ENCODE results near the gene PGBD5. TPM values are rescaled to one million over a fixed set of nuclear protein-coding genes. Genes with fewer than 3 reads are reported as not detected.

The PGBD5 gene
- total and polyA plus RNA-seq, 3 donors from 2014 or later = 14.3 to 28.1 (median 16.0) TPM

- no peaks in the 10 kb centered on the region for H3K36me3 ChIP-seq (ENCODE audit: low read depth, missing control alignments)
- no peak overlapping the region for H3K27ac ChIP-seq
- no peaks in the 10 kb centered on the region for H3K9me3 ChIP-seq
- WGBS, 2 donors = 72 to 91% methylated on average over 8 of the region's 8 CpGs
- TF ChIP-seq, protein P1, sequence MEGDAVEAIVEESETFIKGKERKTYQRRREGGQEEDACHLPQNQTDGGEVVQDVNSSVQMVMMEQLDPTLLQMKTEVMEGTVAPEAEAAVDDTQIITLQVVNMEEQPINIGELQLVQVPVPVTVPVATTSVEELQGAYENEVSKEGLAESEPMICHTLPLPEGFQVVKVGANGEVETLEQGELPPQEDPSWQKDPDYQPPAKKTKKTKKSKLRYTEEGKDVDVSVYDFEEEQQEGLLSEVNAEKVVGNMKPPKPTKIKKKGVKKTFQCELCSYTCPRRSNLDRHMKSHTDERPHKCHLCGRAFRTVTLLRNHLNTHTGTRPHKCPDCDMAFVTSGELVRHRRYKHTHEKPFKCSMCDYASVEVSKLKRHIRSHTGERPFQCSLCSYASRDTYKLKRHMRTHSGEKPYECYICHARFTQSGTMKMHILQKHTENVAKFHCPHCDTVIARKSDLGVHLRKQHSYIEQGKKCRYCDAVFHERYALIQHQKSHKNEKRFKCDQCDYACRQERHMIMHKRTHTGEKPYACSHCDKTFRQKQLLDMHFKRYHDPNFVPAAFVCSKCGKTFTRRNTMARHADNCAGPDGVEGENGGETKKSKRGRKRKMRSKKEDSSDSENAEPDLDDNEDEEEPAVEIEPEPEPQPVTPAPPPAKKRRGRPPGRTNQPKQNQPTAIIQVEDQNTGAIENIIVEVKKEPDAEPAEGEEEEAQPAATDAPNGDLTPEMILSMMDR (IDR thresholded peaks at IDR 0.05) = no peak
- no peak for TF ChIP-seq POLR2A (IDR thresholded peaks at IDR 0.05)
- no peak for DNase-seq
- H3K4me3 ChIP-seq = no peak overlapping the region
- no peaks in the 10 kb centered on the region for H3K4me1 ChIP-seq
- intact Hi-C loops (cut with DNase I; ENCODE audit: low total_unique reads) = loop anchor here (5.0 kb wide), 1 partner anchor 652 kb away; no protein-coding TSS in a partner anchor
- H3K27me3 ChIP-seq = no peaks in the 10 kb centered on the region
These were observed 112.0 kb downstream of the PGBD5 start for GRCh38 chr1:230314142-230314470.

GRCh38 chr1:230313453-230314141, 112.5 kb downstream of the PGBD5 start:
- no peaks in the 10 kb centered on the region for H3K36me3 ChIP-seq (ENCODE audit: low read depth, missing control alignments)
- no peak overlapping the region for H3K27ac ChIP-seq
- intact Hi-C loops (cut with DNase I; ENCODE audit: low total_unique reads) = loop anchor here (5.0 kb wide), 1 partner anchor 651 kb away; no protein-coding TSS in a partner anchor
- H3K9me3 ChIP-seq = no peaks in the 10 kb centered on the region
- 75 to 81% methylated on average over 12 of the region's 12 CpGs for WGBS, 2 donors
- no peak overlapping the region for H3K4me3 ChIP-seq
- DNase-seq = no peak
- no peaks in the 10 kb centered on the region for H3K27me3 ChIP-seq
- no peaks in the 10 kb centered on the region for H3K4me1 ChIP-seq
- TF ChIP-seq, protein P1 (IDR thresholded peaks at IDR 0.05) = no peak
- TF ChIP-seq POLR2A (IDR thresholded peaks at IDR 0.05) = no peak

DNA sequence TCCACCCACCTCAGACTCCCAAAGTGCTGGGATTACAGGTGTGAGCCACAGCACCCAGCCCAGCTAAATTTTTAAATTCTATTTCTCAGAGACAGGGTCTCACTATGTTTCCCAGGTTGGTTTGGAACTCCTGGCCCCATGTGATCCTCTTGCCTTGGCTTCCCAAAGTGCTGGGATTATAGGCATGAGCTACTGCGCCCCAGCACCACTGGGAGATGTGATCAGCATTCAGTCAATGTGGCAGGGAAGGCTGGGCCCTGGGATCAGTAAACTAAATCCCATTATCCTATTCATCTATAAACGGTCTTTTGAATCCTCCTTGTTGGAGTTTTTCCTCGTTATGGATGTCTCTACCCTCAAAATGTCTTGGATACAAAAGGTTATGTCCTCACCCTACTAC, 113.5 kb downstream of the PGBD5 start:
- no peak for TF ChIP-seq POLR2A (IDR thresholded peaks at IDR 0.05)
- TF ChIP-seq, protein P1 (IDR thresholded peaks at IDR 0.05) = no peak
- no peak for DNase-seq
- WGBS, 2 donors = 77 to 80% methylated on average over 3 of the region's 3 CpGs
- Histone ChIP-seq H3K27ac (no peak overlapping the region), H3K4me3 (no peak overlapping the region), H3K9me3 (no peaks in the 10 kb centered on the region), H3K4me1 (peaks cover 3% of the 10 kb centered on the region), H3K27me3 (no peaks in the 10 kb centered on the region), H3K36me3 (ENCODE audit: low read depth, missing control alignments) (no peaks in the 10 kb centered on the region)
- intact Hi-C loops (cut with DNase I; ENCODE audit: low total_unique reads) = loop anchor here (5.0 kb wide), 1 partner anchor 650 kb away; no protein-coding TSS in a partner anchor

DNA sequence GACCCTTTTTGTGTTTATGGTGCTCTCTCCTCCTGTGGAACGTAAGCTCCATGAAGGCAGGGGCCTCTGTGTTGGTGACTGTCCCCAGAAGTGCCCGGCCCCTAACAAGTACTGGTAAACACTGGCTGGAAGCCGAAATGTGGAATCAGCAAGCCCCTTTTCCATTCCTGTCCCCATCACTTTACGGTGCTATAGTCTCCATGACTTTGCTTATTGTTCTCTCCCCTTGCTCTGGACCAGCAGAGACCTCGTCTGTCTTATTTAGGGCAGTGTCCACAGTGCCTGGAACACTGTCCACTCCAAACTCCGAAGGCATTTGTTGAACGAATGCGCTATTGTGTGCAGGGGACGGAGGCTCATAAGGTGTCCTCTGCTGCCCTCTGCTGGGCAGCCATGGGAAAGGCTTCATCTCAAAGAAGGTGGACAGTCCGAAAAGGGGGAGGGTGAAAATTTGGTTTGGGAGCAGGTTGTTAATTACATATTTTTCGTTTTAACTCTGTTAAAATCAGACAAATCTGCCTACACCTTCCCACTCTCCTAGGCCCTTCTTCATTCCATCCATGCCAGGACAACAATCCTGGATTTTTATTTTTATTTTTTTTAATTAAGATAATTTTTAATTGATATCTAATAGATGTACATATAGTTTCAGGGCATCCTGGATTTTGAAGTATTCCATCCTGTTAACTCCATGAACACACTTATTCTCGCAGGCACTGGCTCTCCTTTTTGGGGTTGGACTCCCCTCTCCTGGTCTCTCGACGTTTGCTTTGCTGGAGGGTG, 115.6 kb downstream of the PGBD5 start:
- intact Hi-C loops (cut with DNase I; ENCODE audit: low total_unique reads) = loop anchor here (5.0 kb wide), 1 partner anchor 648 kb away; no protein-coding TSS in a partner anchor

More for the DNA sequence above, 115.6 kb downstream of the PGBD5 start:
- H3K4me1 ChIP-seq = peaks cover 4% of the 10 kb centered on the region
- DNase-seq = peak; percentile 90
- no peaks in the 10 kb centered on the region for H3K27me3 ChIP-seq
- TF ChIP-seq, protein P1 (IDR thresholded peaks at IDR 0.05) = peak; percentile 82 to 90 (median 89)
- no peak for TF ChIP-seq POLR2A (IDR thresholded peaks at IDR 0.05)
- H3K9me3 ChIP-seq = no peaks in the 10 kb centered on the region
- no peak overlapping the region for H3K27ac ChIP-seq
- H3K36me3 ChIP-seq (ENCODE audit: low read depth, missing control alignments) = no peaks in the 10 kb centered on the region
- no peak overlapping the region for H3K4me3 ChIP-seq
- WGBS, 2 donors = 48 to 51% methylated on average over 14 of the region's 14 CpGs
